HepG2 (cell line): Measurements from ENCODE around the gene GGT1. TPM values are rescaled to one million over a fixed set of nuclear protein-coding genes. Genes with fewer than 3 reads are reported as not detected.

Source experiments
- FOSL2 ChIP-seq: sonication (generic); formaldehyde crosslinking; IDR thresholded peaks from 2 replicates; pipeline ENCODE4 v1.4.0; 2020; ENCODE audit warnings: missing genetic modification reagents
- FOXC1 ChIP-seq: sonication (generic); formaldehyde crosslinking; IDR thresholded peaks from 2 replicates; pipeline ENCODE4 v1.8.0; 2022; ENCODE audit warnings: mild to moderate bottlenecking, missing genetic modification reagents, borderline replicate concordance
- GATAD1 ChIP-seq: IDR thresholded peaks from 2 replicates; pipeline ENCODE4 v1.6.1; 2016; ENCODE audit warnings: missing genetic modification reagents, missing compliant biosample characterization
- KDM2A ChIP-seq: sonication (generic); formaldehyde crosslinking; IDR thresholded peaks from 2 replicates; pipeline ENCODE4 v1.4.0; 2020; ENCODE audit warnings: low read depth, missing genetic modification reagents, borderline replicate concordance
- NAIF1 ChIP-seq: sonication (generic); formaldehyde crosslinking; IDR thresholded peaks from 2 replicates; pipeline ENCODE4 v1.5.0; 2020; ENCODE audit warnings: mild to moderate bottlenecking, missing genetic modification reagents, borderline replicate concordance
- PCBP2 ChIP-seq: fragments of 200-400 bp; formaldehyde crosslinking; optimal IDR thresholded peaks from 2 replicates; pipeline ENCODE3; 2018; ENCODE audit warnings: low read length, low read depth; ENCODE audit not compliant: poor library complexity, severe bottlenecking
- POLR2G ChIP-seq: fragments of 200-400 bp; formaldehyde crosslinking; IDR thresholded peaks from 2 replicates; pipeline ENCODE4 v1.6.1; 2018; ENCODE audit warnings: mild to moderate bottlenecking, low read depth, low read length, moderate library complexity
- RFXAP ChIP-seq: sonication (generic); formaldehyde crosslinking; IDR thresholded peaks from 2 replicates; pipeline ENCODE4 v1.4.0; 2020; ENCODE audit warnings: missing genetic modification reagents, borderline replicate concordance
- SP2 ChIP-seq: sonication (generic); formaldehyde crosslinking; IDR thresholded peaks from 2 replicates; pipeline ENCODE4 v1.5.1; 2020; ENCODE audit warnings: mild to moderate bottlenecking, missing genetic modification reagents
- YY1 ChIP-seq: IDR thresholded peaks from 2 replicates; pipeline ENCODE4 v1.6.1; 2011; ENCODE audit warnings: low read length, low read depth, moderate library complexity, mild to moderate bottlenecking; ENCODE audit not compliant: insufficient read depth, insufficient replicate concordance
- ZNF224 ChIP-seq: sonication (generic); formaldehyde crosslinking; IDR thresholded peaks from 2 replicates; pipeline ENCODE4 v1.5.0; 2020; ENCODE audit warnings: mild to moderate bottlenecking, missing genetic modification reagents
- ZNF225 ChIP-seq: sonication (generic); formaldehyde crosslinking; IDR thresholded peaks from 2 replicates; pipeline ENCODE4 v1.4.0; 2020; ENCODE audit warnings: mild to moderate bottlenecking, missing genetic modification reagents
- ZNF776 ChIP-seq: sonication (generic); formaldehyde crosslinking; IDR thresholded peaks from 2 replicates; pipeline ENCODE4 v1.4.0; 2020; ENCODE audit warnings: mild to moderate bottlenecking, missing genetic modification reagents
- ZNF777 ChIP-seq: sonication (generic); formaldehyde crosslinking; IDR thresholded peaks from 2 replicates; pipeline ENCODE4 v1.4.0; 2020; ENCODE audit warnings: missing genetic modification reagents
- ZNF781 ChIP-seq: sonication (generic); formaldehyde crosslinking; IDR thresholded peaks from 2 replicates; pipeline ENCODE4 v1.5.1; 2020; ENCODE audit warnings: borderline replicate concordance, mild to moderate bottlenecking, missing genetic modification reagents; ENCODE audit errors: not compliant biosample characterization
- polyA plus RNA-seq, 8 experiments: library from polyadenylated mRNA; depleted of rRNA in 3 of 8; stranded (reverse) in 7 of 8; unstranded in 1 of 8; fragments of >200 nt; fragmentation: Illumina TruSeq in 4 of 8; extraction: Trizol in 4 of 8; gene quantifications; 2 replicates each; pipeline versions ENCODE4 v1.2.1 to v1.2.3, GENCODE V29; 2011 to 2016; ENCODE audit warnings: low read depth in 4 of 8, missing spikeins in 1 of 8, mixed read lengths in 1 of 8; ENCODE audit not compliant: insufficient read depth in 1 of 8
- total RNA-seq, 5 experiments: library from RNA; depleted of rRNA; stranded (reverse); fragments of >200 nt; fragmentation: Illumina TruSeq; extraction: Trizol; gene quantifications; 2 replicates each; pipeline ENCODE4 v1.2.3, GENCODE V29; 2016; ENCODE audit warnings: low read depth in 1 of 5
- TF ChIP-seq, protein P1 (sequence below): sonication (generic); formaldehyde crosslinking; IDR thresholded peaks from 2 replicates; pipeline ENCODE4 v1.5.0; 2020; ENCODE audit warnings: mild to moderate bottlenecking, missing genetic modification reagents
- TF ChIP-seq, protein P2 (sequence below): sonication (generic); formaldehyde crosslinking; IDR thresholded peaks from 2 replicates; pipeline ENCODE4 v1.5.1; 2020; ENCODE audit warnings: missing genetic modification reagents, mild to moderate bottlenecking, borderline replicate concordance
- TF ChIP-seq, protein P3 (sequence below): sonication (generic); formaldehyde crosslinking; conservative IDR thresholded peaks from 2 replicates; pipeline ENCODE4 v1.8.1; 2023; ENCODE audit warnings: missing genetic modification reagents
- TF ChIP-seq, protein P4 (sequence below): IDR thresholded peaks from 2 replicates; pipeline ENCODE4 v1.6.1; 2018; ENCODE audit warnings: missing genetic modification reagents, mild to moderate bottlenecking, missing compliant biosample characterization
- TF ChIP-seq, protein P5 (sequence below): sonication (generic); formaldehyde crosslinking; IDR thresholded peaks from 2 replicates; pipeline ENCODE4 v1.9.0; 2021; ENCODE audit warnings: missing genetic modification reagents, mild to moderate bottlenecking, borderline replicate concordance

The GGT1 gene
- total and polyA plus RNA-seq, 2 of the 13 experiments (the other 11 are each of a cell fraction or from before 2014, with no cell fraction given) = 29.9 to 103 TPM

GRCh38 chr22:24554313-24555164 lies 48.5 kb upstream of the GGT1 start, which contains the start of gene GUCD1 (continued):
- peak; percentile 59; the same call in 1 of the 2 replicates for TF ChIP-seq ZNF225 (CRISPR knock-in tag)
- TF ChIP-seq PCBP2 = no peak
- TF ChIP-seq FOXC1 (CRISPR knock-in tag) = peak; percentile 82
- no peak for TF ChIP-seq ZNF224 (CRISPR knock-in tag)
- TF ChIP-seq, protein P1, sequence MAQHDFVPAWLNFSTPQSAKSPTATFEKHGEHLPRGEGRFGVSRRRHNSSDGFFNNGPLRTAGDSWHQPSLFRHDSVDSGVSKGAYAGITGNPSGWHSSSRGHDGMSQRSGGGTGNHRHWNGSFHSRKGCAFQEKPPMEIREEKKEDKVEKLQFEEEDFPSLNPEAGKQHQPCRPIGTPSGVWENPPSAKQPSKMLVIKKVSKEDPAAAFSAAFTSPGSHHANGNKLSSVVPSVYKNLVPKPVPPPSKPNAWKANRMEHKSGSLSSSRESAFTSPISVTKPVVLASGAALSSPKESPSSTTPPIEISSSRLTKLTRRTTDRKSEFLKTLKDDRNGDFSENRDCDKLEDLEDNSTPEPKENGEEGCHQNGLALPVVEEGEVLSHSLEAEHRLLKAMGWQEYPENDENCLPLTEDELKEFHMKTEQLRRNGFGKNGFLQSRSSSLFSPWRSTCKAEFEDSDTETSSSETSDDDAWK (CRISPR knock-in tag) = no peak
- TF ChIP-seq RFXAP = peak; percentile 42; the same call in 1 of the 2 replicates
- peak; percentile 43; the same call in 1 of the 2 replicates for TF ChIP-seq ZNF776 (CRISPR knock-in tag)
- TF ChIP-seq GATAD1 (CRISPR knock-in tag) = no peak
- TF ChIP-seq POLR2G = peak; percentile 73
- TF ChIP-seq, protein P2, sequence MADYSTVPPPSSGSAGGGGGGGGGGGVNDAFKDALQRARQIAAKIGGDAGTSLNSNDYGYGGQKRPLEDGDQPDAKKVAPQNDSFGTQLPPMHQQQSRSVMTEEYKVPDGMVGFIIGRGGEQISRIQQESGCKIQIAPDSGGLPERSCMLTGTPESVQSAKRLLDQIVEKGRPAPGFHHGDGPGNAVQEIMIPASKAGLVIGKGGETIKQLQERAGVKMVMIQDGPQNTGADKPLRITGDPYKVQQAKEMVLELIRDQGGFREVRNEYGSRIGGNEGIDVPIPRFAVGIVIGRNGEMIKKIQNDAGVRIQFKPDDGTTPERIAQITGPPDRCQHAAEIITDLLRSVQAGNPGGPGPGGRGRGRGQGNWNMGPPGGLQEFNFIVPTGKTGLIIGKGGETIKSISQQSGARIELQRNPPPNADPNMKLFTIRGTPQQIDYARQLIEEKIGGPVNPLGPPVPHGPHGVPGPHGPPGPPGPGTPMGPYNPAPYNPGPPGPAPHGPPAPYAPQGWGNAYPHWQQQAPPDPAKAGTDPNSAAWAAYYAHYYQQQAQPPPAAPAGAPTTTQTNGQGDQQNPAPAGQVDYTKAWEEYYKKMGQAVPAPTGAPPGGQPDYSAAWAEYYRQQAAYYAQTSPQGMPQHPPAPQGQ (CRISPR knock-in tag) = no peak
- no peak for TF ChIP-seq NAIF1 (CRISPR knock-in tag)
- TF ChIP-seq SP2 = no peak
- no peak for TF ChIP-seq ZNF777 (CRISPR knock-in tag)
- no peak for TF ChIP-seq ZNF781 (CRISPR knock-in tag)
- TF ChIP-seq FOSL2 = no peak
- TF ChIP-seq, protein P3, sequence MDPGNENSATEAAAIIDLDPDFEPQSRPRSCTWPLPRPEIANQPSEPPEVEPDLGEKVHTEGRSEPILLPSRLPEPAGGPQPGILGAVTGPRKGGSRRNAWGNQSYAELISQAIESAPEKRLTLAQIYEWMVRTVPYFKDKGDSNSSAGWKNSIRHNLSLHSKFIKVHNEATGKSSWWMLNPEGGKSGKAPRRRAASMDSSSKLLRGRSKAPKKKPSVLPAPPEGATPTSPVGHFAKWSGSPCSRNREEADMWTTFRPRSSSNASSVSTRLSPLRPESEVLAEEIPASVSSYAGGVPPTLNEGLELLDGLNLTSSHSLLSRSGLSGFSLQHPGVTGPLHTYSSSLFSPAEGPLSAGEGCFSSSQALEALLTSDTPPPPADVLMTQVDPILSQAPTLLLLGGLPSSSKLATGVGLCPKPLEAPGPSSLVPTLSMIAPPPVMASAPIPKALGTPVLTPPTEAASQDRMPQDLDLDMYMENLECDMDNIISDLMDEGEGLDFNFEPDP (CRISPR knock-in tag) = no peak
- peak; percentile 32 for TF ChIP-seq YY1
- TF ChIP-seq, protein P4, sequence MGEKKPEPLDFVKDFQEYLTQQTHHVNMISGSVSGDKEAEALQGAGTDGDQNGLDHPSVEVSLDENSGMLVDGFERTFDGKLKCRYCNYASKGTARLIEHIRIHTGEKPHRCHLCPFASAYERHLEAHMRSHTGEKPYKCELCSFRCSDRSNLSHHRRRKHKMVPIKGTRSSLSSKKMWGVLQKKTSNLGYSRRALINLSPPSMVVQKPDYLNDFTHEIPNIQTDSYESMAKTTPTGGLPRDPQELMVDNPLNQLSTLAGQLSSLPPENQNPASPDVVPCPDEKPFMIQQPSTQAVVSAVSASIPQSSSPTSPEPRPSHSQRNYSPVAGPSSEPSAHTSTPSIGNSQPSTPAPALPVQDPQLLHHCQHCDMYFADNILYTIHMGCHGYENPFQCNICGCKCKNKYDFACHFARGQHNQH (CRISPR knock-in tag) = 0 out of 2 replicates have a peak, but pooled peaks have one; percentile 16
- TF ChIP-seq, protein P5, sequence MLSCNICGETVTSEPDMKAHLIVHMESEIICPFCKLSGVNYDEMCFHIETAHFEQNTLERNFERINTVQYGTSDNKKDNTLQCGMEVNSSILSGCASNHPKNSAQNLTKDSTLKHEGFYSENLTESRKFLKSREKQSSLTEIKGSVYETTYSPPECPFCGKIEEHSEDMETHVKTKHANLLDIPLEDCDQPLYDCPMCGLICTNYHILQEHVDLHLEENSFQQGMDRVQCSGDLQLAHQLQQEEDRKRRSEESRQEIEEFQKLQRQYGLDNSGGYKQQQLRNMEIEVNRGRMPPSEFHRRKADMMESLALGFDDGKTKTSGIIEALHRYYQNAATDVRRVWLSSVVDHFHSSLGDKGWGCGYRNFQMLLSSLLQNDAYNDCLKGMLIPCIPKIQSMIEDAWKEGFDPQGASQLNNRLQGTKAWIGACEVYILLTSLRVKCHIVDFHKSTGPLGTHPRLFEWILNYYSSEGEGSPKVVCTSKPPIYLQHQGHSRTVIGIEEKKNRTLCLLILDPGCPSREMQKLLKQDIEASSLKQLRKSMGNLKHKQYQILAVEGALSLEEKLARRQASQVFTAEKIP = no peak
- TF ChIP-seq KDM2A (CRISPR knock-in tag) = no peak; the same call in 1 of the 2 replicates
